Gastroesophageal sphincter (tissue), 4 donors: ENCODE results near the gene CD300LB. TPM values are rescaled to one million over a fixed set of nuclear protein-coding genes. Genes with fewer than 3 reads are reported as not detected.

Source experiments
- ATAC-seq: fragments of 150-250 bp; one replicate; pipeline ENCODE4 v1.9.1; 2016; ENCODE audit warnings: mild to moderate bottlenecking, moderate library complexity
- H3K27ac ChIP-seq, 4 donors: fragments of 200-600 bp; sonication (generic) in 3 of 4; 1 replicate in 3 of 4; 2 replicates in 1 of 4; pipeline ENCODE4 v1.5.1; 2016 to 2019
- H3K27me3 ChIP-seq: fragments of 200-600 bp; sonication (generic); one replicate; pipeline ENCODE4 v1.5.1; 2019
- H3K36me3 ChIP-seq, 2 donors: fragments of 200-600 bp; sonication (generic); one replicate each; pipeline ENCODE4 v1.5.1; 2019; ENCODE audit warnings: control low read depth in 1 of 2
- H3K4me1 ChIP-seq, 3 donors: fragments of 200-600 bp; sonication (generic); 1 replicate in 2 of 3; 2 replicates in 1 of 3; pipeline ENCODE4 v1.5.1; 2016 to 2019; ENCODE audit warnings: control low read depth in 2 of 3
- H3K4me3 ChIP-seq, 2 donors: fragments of 200-600 bp; sonication (generic); one replicate each; pipeline ENCODE4 v1.5.1; 2019; ENCODE audit warnings: mild to moderate bottlenecking in 1 of 2, moderate library complexity in 1 of 2
- H3K9me3 ChIP-seq, 3 donors: fragments of 200-600 bp; sonication (generic); one replicate each; pipeline ENCODE4 v1.5.1; 2017 to 2019; ENCODE audit warnings: control low read depth in 2 of 3
- CTCF ChIP-seq, 4 experiments: fragments of 200-600 bp in 2 of 4; fragments of 450-650 bp in 2 of 4; sonication (generic) in 1 of 4; IDR thresholded peaks; one replicate each; pipeline ENCODE4 v1.5.1; 2017 to 2019; ENCODE audit warnings: antibody characterized with exemption in 4 of 4, mild to moderate bottlenecking in 2 of 4, moderate library complexity in 2 of 4
- EP300 ChIP-seq: sonication (generic); formaldehyde crosslinking; IDR thresholded peaks from one replicate; pipeline ENCODE4 v1.6.1; 2017; ENCODE audit warnings: antibody characterized with exemption, mild to moderate bottlenecking
- POLR2A ChIP-seq, 2 donors: fragments of 450-650 bp; IDR thresholded peaks; one replicate each; pipeline ENCODE4 v1.6.1; 2017; ENCODE audit warnings: antibody characterized with exemption in 2 of 2, mild to moderate bottlenecking in 2 of 2, moderate library complexity in 1 of 2
- POLR2AphosphoS5 ChIP-seq: sonication (generic); formaldehyde crosslinking; IDR thresholded peaks from one replicate; pipeline ENCODE4 v1.6.1; 2017; ENCODE audit warnings: antibody characterized with exemption
- WGBS, 2 donors: methylation state at CpG; one replicate each; pipeline ENCODE4 v1.1.5; 2018; ENCODE audit warnings: low coverage in 1 of 2; 5-methylcytosine and 5-hydroxymethylcytosine counted together
- total RNA-seq, 4 donors: library from RNA; depleted of rRNA; stranded (reverse); fragments of >200 nt; gene quantifications; one replicate each; pipeline ENCODE4 v1.1.0, GENCODE V29; 2016

Gene CD300LB
- total RNA-seq, 4 donors from 2014 or later, result 0.67 to 1.0 TPM; not detected in 2

- 75% methylated on average over 2 of the region's 3 CpGs; no CpG with 5 or more reads in 1 of the 2 donors for WGBS, 2 donors
- no peaks in the 10 kb centered on the region for H3K36me3 ChIP-seq
- no peaks in the 10 kb centered on the region for H3K9me3 ChIP-seq
- H3K4me1 ChIP-seq, result no peaks in the 10 kb centered on the region
- H3K4me3 ChIP-seq, result no peak overlapping the region
- H3K27me3 ChIP-seq, result peaks cover 26% of the 10 kb centered on the region
- no peak for ATAC-seq
- no peak overlapping the region for H3K27ac ChIP-seq
- no peak for TF ChIP-seq CTCF (IDR thresholded peaks at IDR 0.05)
- TF ChIP-seq EP300, result no peak
- no peak for TF ChIP-seq POLR2AphosphoS5
- no peak for TF ChIP-seq POLR2A (IDR thresholded peaks at IDR 0.05)
Measured at GRCh38 chr17:74547736-74548135, 16.5 kb upstream of the CD300LB start.

GRCh38 chr17:74547264-74547663, 16.0 kb upstream of the CD300LB start:
- no peak for ATAC-seq
- no peaks in the 10 kb centered on the region for H3K9me3 ChIP-seq
- H3K27ac ChIP-seq, result no peak overlapping the region
- TF ChIP-seq POLR2A (IDR thresholded peaks at IDR 0.05) (no peak), POLR2AphosphoS5 (no peak), EP300 (no peak), CTCF (IDR thresholded peaks at IDR 0.05) (no peak)
- 55% methylated on average over 2 of the region's 7 CpGs; no CpG with 5 or more reads in 1 of the 2 donors for WGBS, 2 donors
- H3K27me3 ChIP-seq, result peaks cover 26% of the 10 kb centered on the region
- H3K4me1 ChIP-seq, result no peaks in the 10 kb centered on the region
- H3K4me3 ChIP-seq, result no peak overlapping the region
- H3K36me3 ChIP-seq, result no peaks in the 10 kb centered on the region

- 90 to 92% methylated on average over 2 of the region's 7 CpGs for WGBS, 2 donors
- no peaks in the 10 kb centered on the region for H3K9me3 ChIP-seq
- no peaks in the 10 kb centered on the region for H3K36me3 ChIP-seq
- no peak for ATAC-seq
- H3K4me3 ChIP-seq, result no peak overlapping the region
- H3K27ac ChIP-seq, result no peak overlapping the region
- H3K27me3 ChIP-seq, result peaks cover 26% of the 10 kb centered on the region
- no peaks in the 10 kb centered on the region for H3K4me1 ChIP-seq
- TF ChIP-seq POLR2A (IDR thresholded peaks at IDR 0.05) (no peak), EP300 (no peak), CTCF (IDR thresholded peaks at IDR 0.05) (no peak), POLR2AphosphoS5 (no peak)
Measured at GRCh38 chr17:74546586-74546985, 15.3 kb upstream of the CD300LB start.

- Histone ChIP-seq H3K27me3 (peaks cover 24% of the 10 kb centered on the region), H3K27ac (peak within 1 kb of the TSS in 1 of 4 donors; percentile 47), H3K4me3 (peak within 1 kb of the TSS in 1 of 2 donors; percentile 28), H3K36me3 (no peaks in the 10 kb centered on the region), H3K9me3 (no peaks in the 10 kb centered on the region), H3K4me1 (no peaks in the 10 kb centered on the region)
- WGBS, 2 donors, result 100% methylated on average over 1 of the region's 5 CpGs; no CpG with 5 or more reads in 1 of the 2 donors
- peak; percentile 27 for ATAC-seq
- TF ChIP-seq POLR2A (IDR thresholded peaks at IDR 0.05) (peak in 1 of 2 donors; percentile 22), EP300 (no peak), POLR2AphosphoS5 (no peak), CTCF (IDR thresholded peaks at IDR 0.05) (no peak)
Measured at GRCh38 chr17:74545843-74546230, 14.6 kb upstream of the CD300LB start, which contains the start of gene CD300C. TSS of gene CD300C (minus strand) at chr17:74546115. CDS start at chr17:74545782, 333 bp downstream.
